NAMALWA (cell line): Measurements from ENCODE around the gene ABHD18.
"Not testable (repeated sequence)": the region's sequence is repeated elsewhere in the genome, so short reads cannot be mapped to it uniquely, and the experiment has no call there.

Experiments
- DNase-seq: peaks from one replicate; pipeline ENCODE4 v3.0.0-alpha.2; 2015; ENCODE audit warnings: low spot score

Gene ABHD18

DNA sequence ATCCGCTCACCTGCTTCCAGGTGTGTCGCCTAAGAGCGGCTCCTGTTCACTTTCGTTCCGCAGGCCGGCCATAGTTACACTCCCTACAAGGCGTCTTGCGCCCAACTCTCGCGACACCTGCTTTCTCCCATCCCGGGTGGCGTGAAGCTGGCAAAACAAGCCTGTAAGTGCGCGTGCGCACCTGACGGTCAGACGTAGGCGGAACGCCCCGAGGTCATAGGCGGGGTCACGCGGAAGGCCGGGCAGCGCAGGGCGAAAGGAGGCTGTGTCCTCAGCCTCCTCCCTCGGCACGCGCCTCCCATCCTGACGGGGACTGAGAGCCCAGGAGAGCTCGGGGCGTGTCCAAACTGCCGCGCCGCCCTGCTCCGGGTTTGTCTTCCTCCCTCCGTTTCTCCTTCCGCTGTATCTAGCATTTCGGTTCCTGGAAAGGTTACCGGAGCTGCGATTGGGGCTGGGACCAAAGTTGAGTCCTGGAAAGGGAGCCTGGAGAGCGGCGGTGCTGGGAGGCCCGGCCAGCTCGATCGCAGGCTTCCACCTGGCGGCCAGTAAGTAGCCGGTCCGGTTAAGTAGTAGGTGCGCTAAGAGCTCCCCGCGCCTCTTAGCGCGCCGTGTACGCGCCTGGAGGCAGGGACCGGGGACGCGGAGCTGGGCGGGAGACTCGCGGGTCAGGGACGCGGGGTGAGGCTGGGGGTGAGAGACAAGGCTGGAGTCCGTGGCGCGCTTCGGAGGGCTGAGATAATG lies at the start of gene ABHD18, which contains the start of gene MFSD8:
ABHD18 (plus strand) TSS at position 345 of the 741 bp plus-strand sequence. CDS start 17,550 bp downstream, outside the sequence.
MFSD8 (minus strand) TSS at position 112 of the 741 bp plus-strand sequence; CDS start at position 72, 40 bp downstream.
- DNase-seq = peak; percentile 99

DNA sequence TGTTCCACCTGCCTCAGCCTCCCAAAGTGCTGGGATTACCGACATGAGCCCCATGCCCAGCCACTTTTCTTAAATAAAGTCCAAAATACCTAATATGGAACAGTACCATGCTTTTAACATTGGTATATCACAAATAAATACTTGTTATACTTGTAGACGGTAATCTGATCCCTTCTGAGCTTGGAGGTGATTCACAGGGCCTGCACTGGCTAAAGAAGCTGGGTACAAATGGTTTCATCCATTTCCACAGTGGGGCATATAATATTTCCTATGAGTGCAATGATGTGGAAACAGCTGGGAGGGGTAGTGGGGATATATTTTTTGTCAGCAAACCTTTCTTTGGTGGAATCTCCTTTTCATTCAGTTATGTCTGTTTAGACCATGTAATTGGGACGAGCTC lies 48.7 kb upstream of the ABHD18 start:
- DNase-seq = no peak

DNA sequence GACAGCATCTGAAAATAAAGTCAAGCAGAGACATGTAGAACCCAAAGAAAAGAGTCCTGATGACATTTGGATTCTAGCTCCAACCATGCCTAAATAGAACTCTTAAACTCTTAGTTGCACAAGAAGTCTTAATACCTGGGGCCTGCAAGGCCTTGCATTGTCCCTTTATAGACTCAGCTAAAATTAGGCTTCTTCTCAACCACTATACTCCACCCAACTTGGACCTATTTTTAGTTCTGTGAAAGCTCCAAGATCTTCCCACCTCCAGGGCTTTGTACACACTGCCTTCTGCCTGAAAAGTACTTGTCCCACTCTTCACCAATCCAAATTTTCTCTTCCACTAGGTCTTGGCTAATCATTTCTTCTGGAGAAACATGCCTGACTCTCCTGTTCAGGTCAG lies 48.1 kb upstream of the ABHD18 start:
- no peak for DNase-seq

DNA sequence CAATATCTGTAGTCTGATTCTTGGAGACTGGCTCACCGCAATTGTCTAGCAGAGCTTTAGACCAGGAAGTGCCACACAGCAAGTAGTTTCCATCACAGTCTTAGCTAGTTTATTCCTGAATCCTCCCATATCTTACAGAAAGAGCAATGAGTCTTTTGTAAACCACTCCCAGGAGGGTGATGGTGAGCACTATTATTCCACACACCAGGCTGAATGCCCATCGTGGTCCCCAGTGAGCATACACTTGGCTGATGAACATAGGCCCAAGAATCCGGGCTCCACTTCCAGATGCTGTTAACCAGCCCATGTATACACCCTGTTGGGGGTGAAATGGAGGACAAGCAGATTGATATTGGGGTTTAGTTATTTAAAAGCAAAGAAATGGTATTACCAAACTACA lies 44.7 kb upstream of the ABHD18 start:
- DNase-seq = no peak

DNA sequence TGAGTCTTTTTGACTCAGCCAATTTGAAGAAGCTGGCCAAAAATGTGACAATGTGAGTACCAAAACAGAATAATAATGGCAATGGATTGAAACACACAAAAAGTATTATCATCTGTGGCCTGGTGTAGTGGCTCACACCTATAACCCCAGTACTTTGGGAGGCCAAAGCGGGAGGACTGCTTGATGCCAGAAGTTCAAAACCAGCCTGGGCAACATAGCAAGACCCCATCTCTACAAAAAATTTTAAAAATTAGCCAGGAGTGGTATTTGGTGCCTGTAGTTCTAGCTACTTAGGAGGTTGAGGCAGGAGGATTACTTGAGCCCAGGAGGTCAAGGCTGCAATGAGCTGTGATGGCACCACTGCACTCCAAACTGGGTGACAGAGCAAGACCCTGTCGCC lies 43.0 kb upstream of the ABHD18 start:
- DNase-seq = no peak

DNA sequence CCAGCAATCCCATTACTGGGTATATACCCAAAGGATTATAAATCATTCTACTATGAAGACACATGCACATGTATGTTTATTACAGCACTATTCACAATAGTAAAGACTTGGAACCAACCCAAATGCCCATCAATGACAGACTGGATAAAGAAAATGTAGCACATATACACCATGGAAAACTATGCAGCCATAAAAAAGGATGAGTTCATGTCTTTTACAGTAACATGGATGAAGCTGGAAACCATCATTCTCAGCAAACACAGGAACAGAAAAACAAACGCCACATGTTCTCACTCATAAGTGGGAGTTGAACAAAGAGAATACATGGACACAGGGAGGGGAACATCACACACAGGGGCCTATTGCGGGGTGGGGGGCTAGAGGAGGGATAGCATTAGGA lies 39.5 kb upstream of the ABHD18 start:
- not testable (repeated sequence) for DNase-seq

DNA sequence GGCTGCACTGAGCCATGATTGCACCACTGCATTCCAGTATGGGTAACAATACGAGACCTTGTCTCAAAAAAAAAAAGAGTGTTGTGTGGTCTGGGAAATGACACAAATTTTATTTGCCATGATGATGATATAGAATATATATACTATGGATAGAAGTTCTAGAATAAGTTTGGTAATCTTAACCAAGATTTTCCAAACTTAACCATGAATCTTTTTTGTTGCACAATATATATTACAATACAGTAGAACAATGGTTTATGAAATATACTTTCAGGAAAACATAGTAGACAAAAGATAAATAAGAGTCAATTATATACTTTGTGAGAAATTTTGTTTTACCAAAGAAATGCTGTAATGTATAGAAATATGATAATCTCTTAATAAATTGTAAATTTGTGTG lies 35.0 kb upstream of the ABHD18 start:
- DNase-seq = no peak

DNA sequence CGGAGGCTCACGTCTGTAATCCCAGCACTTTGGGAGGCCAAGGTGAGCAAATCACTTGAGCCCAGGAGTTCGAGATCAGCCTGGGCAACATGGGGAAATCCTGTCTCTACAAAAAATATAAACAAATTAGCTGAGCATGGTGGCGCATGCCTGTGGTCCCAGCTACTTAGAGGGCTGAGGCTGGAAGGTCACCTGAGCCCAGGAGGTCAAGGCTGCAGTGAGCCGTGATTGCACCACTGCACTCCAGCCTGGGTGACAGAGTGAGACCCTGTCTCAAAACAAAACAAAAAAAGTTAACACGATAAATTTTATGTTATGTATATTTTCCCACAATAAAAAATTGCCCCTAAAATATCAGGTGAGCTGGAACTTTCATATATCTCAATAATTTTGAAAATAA lies 33.4 kb upstream of the ABHD18 start:
- not testable (repeated sequence) for DNase-seq

DNA sequence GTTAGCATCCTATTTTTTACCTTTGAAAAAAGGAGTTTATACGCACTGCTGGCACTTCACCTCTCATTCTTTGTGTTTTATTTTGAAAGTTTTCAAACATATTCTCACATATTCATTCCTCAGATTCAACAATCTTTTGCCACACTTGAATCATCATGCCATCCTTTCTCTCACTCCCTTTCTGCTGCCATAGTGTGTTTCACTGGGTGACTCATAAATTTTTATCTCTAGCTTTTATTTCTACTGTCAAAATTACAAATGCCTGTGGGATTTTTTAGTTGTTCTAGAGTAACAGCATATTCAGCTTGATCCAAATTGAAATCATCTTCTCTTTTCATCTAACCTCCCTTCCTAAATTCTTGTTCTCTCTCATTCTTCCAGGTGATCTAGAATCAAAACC lies 28.2 kb upstream of the ABHD18 start:
- DNase-seq = no peak

DNA sequence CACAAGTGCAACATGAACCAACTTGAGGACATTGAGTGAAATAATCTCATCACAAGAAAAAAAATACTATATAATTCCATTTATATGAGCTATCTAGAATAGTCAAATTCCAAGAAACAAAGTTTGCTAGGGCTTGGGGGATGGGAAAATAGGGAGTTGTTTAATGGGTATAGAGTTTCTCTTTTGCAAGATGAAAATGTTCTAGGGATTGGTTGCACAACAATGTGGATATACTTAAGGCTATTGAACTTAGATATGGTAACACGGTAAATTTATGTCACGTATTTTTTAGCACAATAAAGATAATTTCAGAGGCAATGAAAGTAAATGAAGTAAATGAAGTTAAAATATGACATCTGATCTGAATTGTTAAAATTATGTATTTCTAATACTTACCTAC lies 8.1 kb upstream of the ABHD18 start:
- no peak for DNase-seq

DNA sequence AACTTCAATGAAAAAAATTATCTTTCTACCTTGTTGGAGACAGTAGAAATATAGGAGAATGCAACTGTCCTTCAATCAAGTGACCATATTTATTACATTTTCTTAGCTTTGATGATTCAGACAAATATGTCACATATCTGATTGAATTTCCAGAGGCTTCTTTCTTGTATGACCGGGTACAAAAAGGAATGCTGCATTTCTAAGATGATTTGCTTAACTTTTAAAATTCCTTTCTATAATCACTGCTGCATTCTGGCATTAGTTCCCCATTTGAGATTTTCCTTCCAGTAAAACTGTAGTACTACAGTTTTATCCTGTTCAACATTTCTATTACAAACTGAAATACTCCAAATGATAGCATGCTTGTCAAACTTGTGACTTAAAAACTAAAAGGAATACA lies 5.4 kb upstream of the ABHD18 start:
- DNase-seq = no peak

DNA sequence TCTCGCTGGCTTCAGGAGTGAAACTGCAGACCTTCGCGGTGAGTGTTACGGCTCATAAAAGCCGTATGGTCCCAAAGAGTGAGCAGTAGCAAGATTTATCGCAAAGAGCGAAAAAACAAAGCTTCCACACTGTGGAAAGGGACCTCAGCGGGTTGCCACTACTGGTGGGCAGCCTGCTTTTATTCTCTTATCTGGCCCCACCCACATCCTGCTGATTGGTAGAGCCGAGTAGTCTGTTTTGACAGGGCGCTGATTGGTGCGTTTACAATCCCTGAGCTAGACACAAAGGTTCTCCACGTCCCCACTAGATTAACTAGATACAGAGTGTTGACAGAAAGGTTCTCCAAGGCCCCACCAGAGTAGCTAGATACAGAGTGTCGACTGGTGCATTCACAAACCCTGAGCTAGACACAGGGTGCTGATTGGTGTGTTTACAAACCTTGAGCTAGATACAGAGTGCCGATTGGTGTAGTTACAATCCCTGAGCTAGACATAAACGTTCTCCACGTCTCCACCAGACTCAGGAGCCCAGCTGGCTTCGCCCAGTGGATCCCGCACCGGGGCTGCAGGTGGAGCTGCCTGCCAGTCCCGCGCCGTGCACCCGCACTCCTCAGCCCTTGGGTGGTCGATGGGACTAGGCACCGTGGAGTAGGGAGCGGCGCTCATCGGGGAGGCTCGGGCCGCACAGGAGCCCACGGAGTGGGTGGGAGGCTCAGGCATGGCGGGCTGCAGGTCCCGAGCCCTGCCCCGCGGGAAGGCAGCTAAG lies 1.4 kb upstream of the ABHD18 start:
- DNase-seq = not testable (repeated sequence)

DNA sequence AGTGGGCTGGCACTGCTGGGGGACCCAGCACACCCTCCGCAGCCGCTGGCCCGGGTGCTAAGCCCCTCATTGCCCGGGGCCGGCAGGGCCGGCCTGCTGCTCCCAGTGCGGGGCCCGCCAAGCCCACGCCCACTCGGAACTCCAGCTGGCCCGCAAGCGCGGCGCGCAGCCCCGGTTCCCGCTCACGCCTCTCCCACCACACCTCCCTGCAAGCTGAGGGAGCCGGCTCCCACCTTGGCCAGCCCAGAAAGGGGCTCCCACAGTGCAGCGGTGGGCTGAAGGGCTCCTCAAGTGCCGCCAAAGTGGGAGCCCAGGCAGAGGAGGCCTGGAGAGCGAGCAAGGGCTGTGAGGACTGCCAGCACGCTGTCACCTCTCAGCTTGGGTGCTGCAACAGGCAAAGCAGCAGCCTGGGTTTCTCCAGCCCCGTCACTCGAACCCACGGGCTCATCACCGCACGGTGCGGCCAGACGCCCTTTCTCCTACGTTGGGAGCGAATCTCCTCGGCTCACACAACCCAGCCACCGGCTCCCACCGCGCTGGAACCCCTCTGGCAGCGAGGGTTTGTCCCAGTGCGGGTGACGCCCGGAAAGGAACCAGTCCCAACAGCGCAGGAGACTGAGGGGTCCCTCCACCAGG lies 662 bp upstream of the ABHD18 start:
- DNase-seq = not testable (repeated sequence)

DNA sequence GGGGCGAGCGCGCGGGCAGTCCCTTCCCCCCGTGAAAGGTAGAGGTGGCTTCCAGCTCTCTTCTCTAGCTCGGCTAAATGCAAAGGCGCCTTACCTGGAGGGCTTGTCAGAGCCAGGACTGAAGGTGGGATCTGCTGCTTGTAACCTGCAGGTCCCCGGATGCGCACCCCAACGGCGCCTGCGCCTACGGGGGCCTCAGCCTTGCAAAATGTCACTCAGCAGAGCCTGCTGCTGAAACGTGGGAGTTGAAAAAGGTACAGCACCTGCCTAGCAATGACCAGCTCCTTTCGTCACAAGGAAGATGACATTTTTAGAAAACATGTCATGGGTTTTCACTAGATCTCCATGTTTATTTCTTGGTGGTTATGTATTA lies 583 bp downstream of the ABHD18 start:
- DNase-seq = peak; percentile 85

DNA sequence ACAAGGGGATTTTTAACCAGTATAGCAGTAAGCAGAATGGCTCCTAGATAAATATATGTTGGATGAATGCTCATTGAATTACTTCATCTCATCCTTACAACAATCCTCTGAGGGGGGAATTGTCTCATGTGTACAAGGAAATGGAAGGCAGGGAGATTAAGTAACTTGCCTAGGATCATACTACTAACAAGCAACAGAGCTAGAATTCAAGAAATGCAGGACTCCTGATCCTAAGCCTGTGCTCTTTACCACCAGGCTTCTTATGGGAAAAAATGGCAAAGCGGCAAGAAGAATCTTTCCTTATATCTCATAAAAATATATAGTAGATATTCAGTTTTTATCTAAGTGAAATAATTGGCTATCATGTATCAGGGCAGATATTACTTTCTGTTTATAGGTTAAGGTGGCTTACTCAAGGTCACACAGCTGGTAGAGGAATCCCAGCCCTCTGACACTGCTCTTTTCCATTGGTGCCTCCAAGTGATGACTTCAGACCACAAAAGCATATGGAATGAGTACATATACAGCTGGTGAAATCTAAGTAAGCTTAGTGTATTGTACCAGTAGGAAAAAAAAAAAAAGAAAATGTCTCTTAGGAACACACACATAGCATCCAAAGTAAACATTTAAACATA lies 2.1 kb downstream of the ABHD18 start:
- DNase-seq = no peak

DNA sequence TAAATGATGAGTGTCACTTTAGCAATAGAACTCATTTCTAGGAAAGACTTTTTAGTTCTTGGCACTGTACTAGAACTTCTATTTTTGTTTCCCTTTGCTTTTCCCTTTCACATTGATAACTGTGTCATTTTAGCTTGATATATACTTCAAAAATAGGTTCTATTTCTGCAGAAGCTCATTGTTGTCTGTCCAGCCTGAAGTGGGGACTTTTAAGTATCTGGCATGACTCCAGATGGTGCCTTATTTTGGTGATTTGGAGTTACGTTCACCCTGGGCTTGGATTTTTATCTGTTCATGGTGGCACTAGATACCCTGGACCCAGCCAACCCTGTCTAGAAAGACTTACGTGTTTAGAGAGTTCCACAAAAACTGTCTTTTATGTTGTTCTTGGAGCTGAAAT lies 3.4 kb downstream of the ABHD18 start:
- DNase-seq = no peak

DNA sequence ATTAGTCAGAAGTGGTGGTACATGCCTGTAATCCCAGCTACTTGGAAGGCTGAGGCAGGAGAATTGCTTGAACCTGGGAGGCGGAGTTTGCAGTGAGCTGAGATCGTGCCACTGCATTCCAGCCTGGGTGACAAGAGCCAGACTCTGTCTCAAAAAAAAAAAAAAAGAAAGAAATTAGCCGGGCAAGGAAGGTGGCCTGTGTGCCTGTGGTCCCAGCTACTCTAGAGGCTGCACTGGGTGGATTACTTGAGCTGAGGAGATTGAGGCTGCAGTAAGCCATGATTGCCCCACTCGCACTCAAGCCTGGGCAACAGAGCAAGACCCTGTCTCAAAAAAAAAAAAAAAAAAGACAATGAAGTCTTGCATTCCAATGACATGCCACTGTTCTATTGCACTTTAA lies 5.7 kb downstream of the ABHD18 start:
- not testable (repeated sequence) for DNase-seq

DNA sequence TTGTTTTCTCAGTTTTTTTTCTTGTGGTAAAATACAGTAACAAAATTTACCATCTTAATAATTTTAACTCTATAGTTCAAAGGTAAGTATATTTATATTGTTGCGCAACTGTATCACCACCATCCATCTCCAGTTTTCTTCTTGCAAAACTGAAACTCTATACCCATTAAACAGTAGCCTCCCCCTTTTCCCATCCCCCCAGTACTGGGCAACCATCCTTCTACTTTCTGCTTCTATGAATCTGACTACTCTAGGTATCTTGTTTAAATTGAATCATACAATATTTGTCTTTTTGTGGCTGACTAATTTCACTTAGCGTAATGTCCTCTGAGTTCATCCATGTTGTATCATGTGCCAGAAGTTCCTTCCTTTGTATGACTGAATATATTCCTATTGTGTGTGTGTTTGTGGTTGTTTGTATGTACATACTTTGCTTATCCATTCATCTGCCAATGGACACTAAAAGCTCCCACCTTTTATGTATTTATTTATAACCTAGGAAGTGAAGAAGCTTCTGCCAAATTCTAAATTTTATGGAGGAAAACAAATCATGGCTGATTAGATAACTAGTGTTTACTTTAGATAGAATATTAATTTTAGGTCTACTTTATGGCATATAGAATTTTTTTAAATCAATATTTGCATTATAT lies 10.0 kb downstream of the ABHD18 start:
- DNase-seq = no peak

DNA sequence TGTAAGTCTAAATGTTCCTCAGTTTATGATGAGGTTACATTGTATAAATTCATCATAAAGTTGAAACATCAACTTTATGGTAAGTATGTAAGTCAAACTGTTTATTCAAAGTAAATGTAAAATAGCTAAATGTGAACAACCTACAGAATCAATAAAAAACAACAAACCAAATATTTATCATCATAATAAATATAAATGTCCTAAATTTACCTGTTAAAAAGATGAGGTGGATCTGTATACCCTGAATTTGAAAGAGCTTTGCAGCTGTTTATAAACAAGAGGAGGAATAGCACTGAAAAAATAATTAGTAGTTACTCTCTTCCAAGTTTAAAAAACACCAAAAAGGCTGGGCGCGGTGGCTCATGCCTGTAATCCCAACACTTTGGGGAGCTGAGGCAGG lies 13.7 kb downstream of the ABHD18 start:
- no peak for DNase-seq

DNA sequence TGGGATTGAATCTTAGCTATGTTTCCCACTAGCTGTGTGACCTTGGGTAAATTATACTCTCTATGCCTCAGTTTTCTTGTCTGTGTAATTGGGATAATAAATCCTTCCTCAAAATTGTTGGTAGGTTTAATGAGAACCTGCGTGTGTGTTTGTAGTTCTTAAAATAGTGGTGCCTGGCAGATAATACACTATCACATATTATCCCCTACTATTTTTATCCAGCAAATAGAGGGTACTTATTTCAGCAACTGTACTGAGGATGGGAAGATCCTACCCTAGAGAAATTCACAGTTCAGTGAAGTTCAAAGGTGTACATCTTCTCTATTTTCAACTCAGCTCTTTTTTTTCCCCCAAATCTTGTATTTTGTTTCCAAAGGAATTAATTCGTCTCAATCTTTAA lies 17.2 kb downstream of the ABHD18 start:
- no peak for DNase-seq

DNA sequence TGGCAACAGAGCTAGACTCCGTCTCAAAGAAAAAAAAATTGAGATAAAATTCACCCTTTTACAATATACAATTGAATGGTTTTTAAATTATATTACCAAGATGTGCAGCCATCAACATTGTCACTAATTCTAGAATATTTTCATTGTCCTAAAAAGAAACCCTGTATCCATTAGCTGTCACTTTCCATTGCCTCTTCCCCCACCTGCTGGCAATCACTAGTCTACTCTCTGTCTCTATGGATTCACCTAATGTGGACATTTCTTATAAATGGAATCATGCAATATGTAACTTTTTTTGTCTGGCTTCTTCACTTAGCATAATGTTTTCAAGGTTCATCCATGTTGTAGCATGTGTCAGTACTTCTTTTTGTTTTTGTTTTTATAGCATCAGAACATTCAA lies 20.8 kb downstream of the ABHD18 start:
- no peak for DNase-seq

DNA sequence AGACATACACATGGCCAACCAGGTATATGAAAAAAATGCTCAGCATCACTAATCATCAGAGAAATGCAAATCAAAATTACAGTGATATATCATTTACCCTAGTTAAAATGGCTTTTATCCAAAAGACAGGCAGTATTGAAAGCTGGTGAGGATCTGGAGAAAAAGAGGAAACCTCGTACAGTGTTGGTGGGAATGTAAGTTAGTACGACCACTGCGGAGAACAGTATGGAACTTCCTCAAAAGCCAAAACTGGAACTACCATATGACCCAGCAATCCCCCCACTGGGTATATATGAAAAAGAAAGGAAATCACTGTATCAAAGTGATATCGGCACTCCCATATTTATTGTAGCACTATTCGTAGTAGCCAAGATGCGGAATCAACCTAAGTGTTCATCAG lies 23.4 kb downstream of the ABHD18 start:
- no peak for DNase-seq
